Measurements from ENCODE around the gene MTO1.
"Not testable (repeated sequence)": the region's sequence is repeated elsewhere in the genome, so short reads cannot be mapped to it uniquely, and the experiment has no call there.

MTO1 gene

GRCh38 chr6:73503027-73503772, 41.7 kb downstream of the MTO1 start:
- no peak for DNase-seq (ENCODE audit: low read depth in 2 of 2)

- DNase-seq (ENCODE audit: low read depth in 2 of 2) = no peak
Observed at GRCh38 chr6:73504160-73504559, 42.6 kb downstream of the MTO1 start.

- no peak for DNase-seq (ENCODE audit: low read depth in 2 of 2)
Observed at GRCh38 chr6:73505142-73505541, 43.6 kb downstream of the MTO1 start.

- not testable (repeated sequence) for DNase-seq (ENCODE audit: low read depth in 2 of 2)
Observed at GRCh38 chr6:73505705-73506104, 44.2 kb downstream of the MTO1 start.

- DNase-seq (ENCODE audit: low read depth in 2 of 2) = no peak
Observed at GRCh38 chr6:73506246-73506645, 44.7 kb downstream of the MTO1 start.

- DNase-seq (ENCODE audit: low read depth in 2 of 2) = no peak
Observed at GRCh38 chr6:73508776-73509175, 47.2 kb downstream of the MTO1 start.

GRCh38 chr6:73509851-73510250, 48.3 kb downstream of the MTO1 start:
- DNase-seq (ENCODE audit: low read depth in 2 of 2) = no peak

- DNase-seq (ENCODE audit: low read depth in 2 of 2) = no peak
Observed at GRCh38 chr6:73511796-73512195, 50.3 kb downstream of the MTO1 start.

GRCh38 chr6:73513496-73513854, 51.9 kb downstream of the MTO1 start:
- DNase-seq (ENCODE audit: low read depth in 2 of 2) = no peak

- no peak for DNase-seq (ENCODE audit: low read depth in 2 of 2)
Observed at GRCh38 chr6:73514746-73515110, 53.2 kb downstream of the MTO1 start.

- DNase-seq (ENCODE audit: low read depth in 2 of 2) = no peak
Observed at GRCh38 chr6:73515204-73515655, 53.7 kb downstream of the MTO1 start.

GRCh38 chr6:73516514-73517489, 55.3 kb downstream of the MTO1 start:
- no peak for DNase-seq (ENCODE audit: low read depth in 2 of 2)

GRCh38 chr6:73518100-73518981, 56.8 kb downstream of the MTO1 start:
- not testable (repeated sequence) for DNase-seq (ENCODE audit: low read depth in 2 of 2)

- not testable (repeated sequence) for DNase-seq (ENCODE audit: low read depth in 2 of 2)
Observed at GRCh38 chr6:73518982-73519881, 57.7 kb downstream of the MTO1 start.

- peak; percentile 64 to 69 for DNase-seq (ENCODE audit: low read depth in 2 of 2)
Observed at GRCh38 chr6:73519926-73520687, 58.6 kb downstream of the MTO1 start.

GRCh38 chr6:73520688-73521350, 59.3 kb downstream of the MTO1 start, which contains the start of gene EEF1A1:
EEF1A1 (minus strand) TSS chr6:73521032; CDS start chr6:73520026, 1,006 bp downstream.
- DNase-seq (ENCODE audit: low read depth in 2 of 2) = peak; percentile 100

- DNase-seq (ENCODE audit: low read depth in 2 of 2) = peak in 1 of 2 donors; percentile 40
Observed at GRCh38 chr6:73521351-73521985, 59.9 kb downstream of the MTO1 start.

- DNase-seq (ENCODE audit: low read depth in 2 of 2) = peak; percentile 57 to 62
Observed at GRCh38 chr6:73523434-73524123, 62.0 kb downstream of the MTO1 start.
